ENCODE measurements around the gene KLLN. TPM values are rescaled to one million over a fixed set of nuclear protein-coding genes. Genes with fewer than 3 reads are reported as not detected.

KLLN gene
- total and polyA plus RNA-seq, 9 of the 15 experiments (the other 6 are each of a cell fraction or from before 2014, with no cell fraction given), result 0.07 to 0.40 (median 0.25) TPM

GRCh38 chr10:87878664-87879459, 15.5 kb upstream of the KLLN start (continued):
- TF ChIP-seq, protein P1, sequence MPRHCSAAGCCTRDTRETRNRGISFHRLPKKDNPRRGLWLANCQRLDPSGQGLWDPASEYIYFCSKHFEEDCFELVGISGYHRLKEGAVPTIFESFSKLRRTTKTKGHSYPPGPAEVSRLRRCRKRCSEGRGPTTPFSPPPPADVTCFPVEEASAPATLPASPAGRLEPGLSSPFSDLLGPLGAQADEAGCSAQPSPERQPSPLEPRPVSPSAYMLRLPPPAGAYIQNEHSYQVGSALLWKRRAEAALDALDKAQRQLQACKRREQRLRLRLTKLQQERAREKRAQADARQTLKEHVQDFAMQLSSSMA (CRISPR knock-in tag; IDR thresholded peaks at IDR 0.05), result no peak
- TF ChIP-seq MCM2 (IDR thresholded peaks at IDR 0.05; ENCODE audit: low read depth) (no peak), BCLAF1 (IDR thresholded peaks at IDR 0.05; ENCODE audit: borderline replicate concordance in 1 of 2, control insufficient read depth in 1 of 2, low read depth in 2 of 2, low read length in 1 of 2) (peak in 1 of 2 experiments; percentile 28; a peak in 1 of 4 replicates), DACH1 (IDR thresholded peaks at IDR 0.05; ENCODE audit: partially characterized antibody) (peak; percentile 30), SRSF1 (IDR thresholded peaks at IDR 0.05; ENCODE audit: low read depth, low read length) (no peak), POLR3A (IDR thresholded peaks at IDR 0.05; ENCODE audit: borderline replicate concordance, extremely low read depth, insufficient read depth, insufficient read length) (no peak), NR0B1 (IDR thresholded peaks at IDR 0.05; ENCODE audit: partially characterized antibody) (no peak)
- TF ChIP-seq, protein P2, sequence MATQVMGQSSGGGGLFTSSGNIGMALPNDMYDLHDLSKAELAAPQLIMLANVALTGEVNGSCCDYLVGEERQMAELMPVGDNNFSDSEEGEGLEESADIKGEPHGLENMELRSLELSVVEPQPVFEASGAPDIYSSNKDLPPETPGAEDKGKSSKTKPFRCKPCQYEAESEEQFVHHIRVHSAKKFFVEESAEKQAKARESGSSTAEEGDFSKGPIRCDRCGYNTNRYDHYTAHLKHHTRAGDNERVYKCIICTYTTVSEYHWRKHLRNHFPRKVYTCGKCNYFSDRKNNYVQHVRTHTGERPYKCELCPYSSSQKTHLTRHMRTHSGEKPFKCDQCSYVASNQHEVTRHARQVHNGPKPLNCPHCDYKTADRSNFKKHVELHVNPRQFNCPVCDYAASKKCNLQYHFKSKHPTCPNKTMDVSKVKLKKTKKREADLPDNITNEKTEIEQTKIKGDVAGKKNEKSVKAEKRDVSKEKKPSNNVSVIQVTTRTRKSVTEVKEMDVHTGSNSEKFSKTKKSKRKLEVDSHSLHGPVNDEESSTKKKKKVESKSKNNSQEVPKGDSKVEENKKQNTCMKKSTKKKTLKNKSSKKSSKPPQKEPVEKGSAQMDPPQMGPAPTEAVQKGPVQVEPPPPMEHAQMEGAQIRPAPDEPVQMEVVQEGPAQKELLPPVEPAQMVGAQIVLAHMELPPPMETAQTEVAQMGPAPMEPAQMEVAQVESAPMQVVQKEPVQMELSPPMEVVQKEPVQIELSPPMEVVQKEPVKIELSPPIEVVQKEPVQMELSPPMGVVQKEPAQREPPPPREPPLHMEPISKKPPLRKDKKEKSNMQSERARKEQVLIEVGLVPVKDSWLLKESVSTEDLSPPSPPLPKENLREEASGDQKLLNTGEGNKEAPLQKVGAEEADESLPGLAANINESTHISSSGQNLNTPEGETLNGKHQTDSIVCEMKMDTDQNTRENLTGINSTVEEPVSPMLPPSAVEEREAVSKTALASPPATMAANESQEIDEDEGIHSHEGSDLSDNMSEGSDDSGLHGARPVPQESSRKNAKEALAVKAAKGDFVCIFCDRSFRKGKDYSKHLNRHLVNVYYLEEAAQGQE (IDR thresholded peaks at IDR 0.05; ENCODE audit: borderline replicate concordance), result peak; percentile 84
- TF ChIP-seq, protein P2 (CRISPR knock-in tag; IDR thresholded peaks at IDR 0.05; ENCODE audit: low read depth), result no peak
